GM12878 (cell line): Measurements from ENCODE around the gene GALNT11.
"Not testable (repeated sequence)": the region's sequence is repeated elsewhere in the genome, so short reads cannot be mapped to it uniquely, and the experiment has no call there.

Source experiments
- CBX3 ChIP-seq: fragments of 200-600 bp; sonication (generic); IDR thresholded peaks from 2 replicates; pipeline ENCODE4 v1.6.1; 2016; ENCODE audit warnings: low read depth, borderline replicate concordance
- CREB1 ChIP-seq: IDR thresholded peaks from 2 replicates; pipeline ENCODE4 v1.6.1; 2012; ENCODE audit warnings: low read depth, mild to moderate bottlenecking, inconsistent platforms
- CTCF ChIP-seq, 3 experiments: IDR thresholded peaks in 2 of 3; conservative IDR thresholded peaks in 1 of 3; 2 replicates each; pipeline ENCODE4 v1.5.1; 2011; ENCODE audit warnings: low read depth in 3 of 3, low read length in 3 of 3, mild to moderate bottlenecking in 3 of 3, control low read depth in 2 of 3, moderate library complexity in 2 of 3, inconsistent platforms in 1 of 3, mixed read lengths in 1 of 3; ENCODE audit not compliant: control insufficient read depth in 2 of 3, insufficient read depth in 1 of 3; ENCODE audit errors: extremely low read depth in 1 of 3
- IRF5 ChIP-seq: fragments of 450-650 bp; IDR thresholded peaks from 2 replicates; pipeline ENCODE4 v1.6.1; 2017; ENCODE audit warnings: borderline replicate concordance
- JUND ChIP-seq: IDR thresholded peaks from 2 replicates; pipeline ENCODE4 v1.6.1; 2012; ENCODE audit warnings: low read depth, mild to moderate bottlenecking, low read length, improper control_type of control experiment, moderate library complexity
- MTA3 ChIP-seq: IDR thresholded peaks from 2 replicates; pipeline ENCODE4 v1.6.1; 2012; ENCODE audit warnings: low read length, inconsistent platforms, borderline replicate concordance
- MXI1 ChIP-seq: fragments of 150-350 bp; IDR thresholded peaks from 2 replicates; pipeline ENCODE4 v1.6.1; 2011; ENCODE audit warnings: low read depth, mild to moderate bottlenecking, inconsistent platforms, low read length, improper control_type of control experiment
- MYC ChIP-seq: IDR thresholded peaks from 2 replicates; pipeline ENCODE4 v1.6.1; 2011; ENCODE audit warnings: mild to moderate bottlenecking, low read length, moderate library complexity, inconsistent platforms; ENCODE audit not compliant: insufficient read depth, insufficient replicate concordance, insufficient read length, severe bottlenecking
- POLR2A ChIP-seq: IDR thresholded peaks from 2 replicates; pipeline ENCODE4 v1.6.1; 2011; ENCODE audit warnings: low read depth, mild to moderate bottlenecking, low read length
- RAD21 ChIP-seq: IDR thresholded peaks from 2 replicates; pipeline ENCODE4 v1.6.1; 2011; ENCODE audit warnings: mild to moderate bottlenecking, low read depth, low read length, moderate library complexity; ENCODE audit not compliant: insufficient read depth
- TAF1 ChIP-seq: IDR thresholded peaks from 2 replicates; pipeline ENCODE4 v1.6.1; 2011; ENCODE audit warnings: mild to moderate bottlenecking, low read depth, low read length, borderline replicate concordance
- ZBTB40 ChIP-seq: fragments of 450-650 bp; IDR thresholded peaks from 2 replicates; pipeline ENCODE4 v1.6.1; 2016; ENCODE audit warnings: mild to moderate bottlenecking, moderate library complexity, borderline replicate concordance

- TF ChIP-seq ZBTB40; JUND; IRF5; MYC; CREB1; MXI1; TAF1; MTA3; POLR2A; RAD21; CTCF (IDR thresholded peaks at IDR 0.05 in 2 of 3, conservative IDR thresholded peaks at IDR 0.05 in 1 of 3; ENCODE audit: control insufficient read depth in 2 of 3, extremely low read depth in 1 of 3, insufficient read depth in 1 of 3, low read depth in 3 of 3, low read length in 3 of 3); CBX3: not testable (repeated sequence)
Measured at GRCh38 chr7:152043086-152043485, 17.6 kb downstream of the GALNT11 start.
